HG03045 (cell line): ENCODE measurements around the gene TAF1C.

Source experiments
- ATAC-seq: cut with Tn5 transposase; IDR thresholded peaks from one replicate; pipeline ENCODE4 v1.9.1; 2021; ENCODE audit warnings: mild to moderate bottlenecking, moderate library complexity; ENCODE audit not compliant: unreplicated experiment

Gene TAF1C

GRCh38 chr16:84132527-84133285, 54.2 kb downstream of the TAF1C start:
- no peak for ATAC-seq

GRCh38 chr16:84131117-84131516, 55.7 kb downstream of the TAF1C start:
- no peak for ATAC-seq
